Activated CD8-positive, alpha-beta memory T cell treated with anti-CD3 and anti-CD28 coated beads, Interleukin-2, amount 50 U/mL, for 48 hours (primary cell): ENCODE results near the gene DNAJB5.
A peak's percentile ranks its signal among the peaks of the same experiment; 100 is the strongest.
"Not testable (repeated sequence)": the region's sequence is repeated elsewhere in the genome, so short reads cannot be mapped to it uniquely, and the experiment has no call there.

ENCODE experiments used
- DNase-seq: peaks from one replicate; pipeline ENCODE4 v3.0.0-alpha.2; 2020

DNAJB5 gene

GRCh38 chr9:34989003-34989945, at the start of gene DNAJB5:
Gene DNAJB5 (plus strand): TSS chr9:34989745. CDS start chr9:34990631, 886 bp downstream.
- DNase-seq, result peak; percentile 98

DNA sequence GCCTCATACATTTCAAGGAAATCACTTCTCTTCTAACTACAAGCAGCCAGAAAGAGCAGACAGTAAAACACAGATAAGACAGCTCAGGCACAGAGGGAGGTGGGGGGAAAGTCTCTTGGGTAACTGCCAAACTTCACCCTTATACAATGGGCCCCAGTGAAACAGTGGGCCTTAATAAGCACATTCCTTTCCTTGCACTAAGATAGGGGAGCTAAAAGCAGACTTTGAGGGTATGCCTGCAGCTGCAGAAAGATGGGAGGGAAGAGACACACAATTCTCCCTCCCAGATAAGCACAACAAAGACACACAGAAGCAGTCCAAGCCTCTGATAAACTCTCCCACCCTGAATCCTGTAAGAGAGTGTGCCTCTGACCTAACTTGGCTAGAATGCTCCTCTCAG, 49.6 kb upstream of the DNAJB5 start:
- not testable (repeated sequence) for DNase-seq

GRCh38 chr9:34948451-34948850, 41.1 kb upstream of the DNAJB5 start:
- no peak for DNase-seq

DNA sequence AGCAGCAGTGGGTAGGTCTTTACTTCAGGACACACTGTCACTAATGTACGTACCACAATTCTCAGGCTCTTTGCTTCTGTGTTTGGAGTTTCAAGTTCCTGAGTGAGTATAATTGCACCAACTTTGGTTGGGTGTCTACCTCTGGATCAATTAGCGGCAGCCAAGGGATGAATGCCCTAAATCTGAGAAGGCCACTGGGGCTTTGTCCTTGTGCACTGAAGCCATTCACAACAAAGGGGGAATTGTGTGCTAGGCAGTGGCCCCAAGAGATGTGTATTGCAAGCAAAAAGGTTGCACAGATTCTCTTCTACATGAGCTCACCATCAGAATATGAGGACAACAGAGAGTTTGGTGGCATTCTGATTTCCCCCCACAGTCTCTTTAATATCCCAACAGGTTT, 35.3 kb upstream of the DNAJB5 start:
- DNase-seq, result no peak

GRCh38 chr9:34956066-34956465, 33.5 kb upstream of the DNAJB5 start:
- not testable (repeated sequence) for DNase-seq

GRCh38 chr9:34956648-34957047, 32.9 kb upstream of the DNAJB5 start:
- DNase-seq, result no peak

GRCh38 chr9:34957492-34958410, 31.8 kb upstream of the DNAJB5 start, which contains the start of gene PHF24:
Gene PHF24 (plus strand): TSS chr9:34958285. CDS start chr9:34971299, 13,014 bp downstream.
- DNase-seq, result no peak

DNA sequence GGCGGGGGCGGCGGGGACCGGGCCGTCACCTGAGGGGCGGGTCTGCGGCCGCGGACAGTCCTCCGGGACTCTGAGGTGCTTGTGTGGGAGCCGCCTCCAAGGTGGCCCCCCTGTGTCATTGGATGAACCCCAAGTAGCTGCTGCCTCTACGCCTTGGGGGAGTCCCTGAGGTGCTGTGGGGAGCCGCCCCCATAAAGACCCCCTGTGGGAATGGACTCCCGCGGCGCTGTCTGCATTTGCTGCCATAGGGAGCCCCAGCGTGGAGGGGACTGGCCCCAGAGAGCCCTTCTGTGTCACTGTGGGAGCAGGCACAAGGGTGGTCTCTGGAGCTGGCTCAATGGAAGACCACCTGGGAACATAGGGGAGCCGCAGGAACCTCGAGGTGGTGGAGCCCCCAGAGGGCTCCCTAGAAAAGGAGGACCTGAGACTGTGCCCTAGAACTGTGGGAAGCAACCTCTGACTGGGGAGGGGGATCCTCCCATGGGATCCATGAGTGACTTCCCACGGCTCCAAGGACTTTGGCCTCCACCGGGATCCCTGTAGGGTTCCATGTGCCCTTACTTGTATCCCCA, 31.0 kb upstream of the DNAJB5 start:
- DNase-seq, result no peak

DNA sequence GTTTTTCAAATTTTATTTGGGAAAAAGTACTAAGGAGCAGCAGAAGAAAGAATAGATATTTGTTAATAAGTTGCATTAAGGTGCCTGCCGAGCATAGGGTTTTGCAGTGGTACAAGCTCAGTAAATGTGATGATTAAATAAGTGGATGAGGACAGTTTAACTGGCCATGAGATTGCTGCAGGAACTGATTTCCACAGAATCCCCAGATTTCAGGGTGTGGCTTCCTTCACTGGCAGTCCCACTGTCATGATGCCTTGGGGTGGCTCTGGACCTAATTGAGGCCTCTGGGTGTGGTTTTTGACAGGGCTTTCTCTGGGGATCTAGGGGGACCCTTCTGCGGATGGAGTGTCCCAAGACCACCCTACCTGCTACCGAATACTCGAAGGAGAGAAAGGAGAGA, 30.1 kb upstream of the DNAJB5 start:
- no peak for DNase-seq

- no peak for DNase-seq
These were observed 27.7 kb upstream of the DNAJB5 start for GRCh38 chr9:34961574-34962490.

DNA sequence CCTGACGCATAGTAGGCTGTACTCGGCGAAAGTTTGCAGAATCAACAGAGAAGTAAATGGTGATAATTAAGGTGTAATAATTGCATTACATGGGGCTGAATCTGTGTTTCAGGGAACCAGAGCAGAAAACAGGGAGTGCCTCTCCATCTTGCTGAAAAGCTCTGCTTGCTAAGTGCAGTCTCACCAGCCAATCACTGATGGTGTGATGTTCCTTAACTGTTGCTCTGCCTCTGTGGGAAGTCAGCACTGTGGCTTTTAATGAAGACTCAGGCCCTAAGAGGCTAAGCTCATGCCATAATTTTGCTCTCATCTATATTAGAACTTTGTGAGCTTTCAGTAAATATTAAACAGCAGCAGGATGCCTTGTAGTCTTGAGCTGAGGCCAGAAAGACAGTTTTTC, 27.0 kb upstream of the DNAJB5 start:
- DNase-seq, result no peak

GRCh38 chr9:34963552-34963951, 26.0 kb upstream of the DNAJB5 start:
- no peak for DNase-seq

DNA sequence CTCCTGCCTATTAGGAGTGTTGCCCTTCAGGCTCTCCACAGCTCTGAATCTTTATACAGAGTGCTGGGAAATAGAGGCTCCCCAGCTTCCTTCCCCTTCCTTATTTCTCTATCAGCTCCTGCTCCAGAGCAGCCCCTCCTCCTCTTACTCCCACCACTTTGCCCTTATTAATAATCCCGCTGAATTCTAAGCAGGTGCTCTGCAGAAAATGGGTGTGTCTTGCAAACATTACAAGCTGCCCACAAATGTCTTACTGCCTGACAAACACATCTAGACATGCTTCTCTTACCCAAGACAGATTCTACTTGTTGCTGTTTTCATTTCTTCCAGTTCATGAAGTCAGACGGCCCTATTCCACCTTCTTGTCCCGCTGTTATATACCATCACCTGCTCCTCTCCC, 25.1 kb upstream of the DNAJB5 start:
- no peak for DNase-seq

DNA sequence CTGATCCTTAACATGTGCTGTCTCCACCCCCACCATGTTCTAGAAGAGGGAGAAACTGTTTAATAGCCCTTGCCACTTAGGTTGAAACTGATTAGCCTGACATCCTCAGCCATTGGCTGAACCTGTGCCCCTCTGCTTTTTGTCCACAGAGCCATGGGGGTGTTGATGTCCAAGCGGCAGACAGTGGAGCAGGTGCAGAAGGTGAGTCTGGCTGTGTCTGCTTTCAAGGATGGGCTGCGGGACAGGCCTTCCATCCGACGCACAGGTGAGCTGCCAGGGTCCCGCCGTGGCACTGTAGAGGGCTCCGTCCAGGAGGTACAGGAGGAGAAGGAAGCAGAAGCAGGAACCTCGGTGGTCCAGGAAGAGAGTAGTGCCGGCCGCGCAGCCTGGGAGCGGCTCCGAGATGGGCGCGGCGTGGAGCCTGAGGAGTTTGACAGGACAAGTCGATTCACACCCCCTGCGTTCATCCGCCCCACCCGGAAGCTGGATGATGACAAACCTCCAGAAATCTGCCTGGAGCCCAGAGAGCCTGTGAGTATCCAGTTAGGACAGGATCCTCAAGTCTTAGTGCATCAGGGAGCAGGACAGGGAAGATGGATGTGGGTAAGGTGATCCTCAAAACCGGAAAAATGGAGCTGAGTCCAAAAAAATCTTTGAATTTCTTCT, 18.3 kb upstream of the DNAJB5 start:
- no peak for DNase-seq

DNA sequence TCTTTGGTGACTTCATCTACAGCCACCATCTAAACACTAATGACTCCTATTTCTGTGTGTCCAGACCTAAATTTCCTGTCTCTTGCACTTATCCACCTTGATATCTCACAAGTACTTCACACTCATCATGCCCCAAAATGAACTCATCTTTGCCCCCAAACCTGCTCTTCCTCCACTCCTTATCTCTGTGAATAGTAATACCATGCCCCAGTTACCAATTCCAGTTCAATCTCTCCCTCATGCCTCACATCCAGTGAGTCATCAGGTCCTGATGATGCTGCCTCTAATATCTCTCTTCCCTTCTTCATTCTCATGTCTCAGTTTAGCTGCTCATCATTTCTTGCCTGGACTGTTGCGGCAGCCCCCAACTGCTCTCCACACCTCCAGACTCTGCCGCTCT, 14.9 kb upstream of the DNAJB5 start:
- no peak for DNase-seq

- no peak for DNase-seq
These were observed 13.1 kb upstream of the DNAJB5 start for GRCh38 chr9:34976441-34976840.

- DNase-seq, result no peak
These were observed 12.6 kb upstream of the DNAJB5 start for GRCh38 chr9:34976992-34977391.

DNA sequence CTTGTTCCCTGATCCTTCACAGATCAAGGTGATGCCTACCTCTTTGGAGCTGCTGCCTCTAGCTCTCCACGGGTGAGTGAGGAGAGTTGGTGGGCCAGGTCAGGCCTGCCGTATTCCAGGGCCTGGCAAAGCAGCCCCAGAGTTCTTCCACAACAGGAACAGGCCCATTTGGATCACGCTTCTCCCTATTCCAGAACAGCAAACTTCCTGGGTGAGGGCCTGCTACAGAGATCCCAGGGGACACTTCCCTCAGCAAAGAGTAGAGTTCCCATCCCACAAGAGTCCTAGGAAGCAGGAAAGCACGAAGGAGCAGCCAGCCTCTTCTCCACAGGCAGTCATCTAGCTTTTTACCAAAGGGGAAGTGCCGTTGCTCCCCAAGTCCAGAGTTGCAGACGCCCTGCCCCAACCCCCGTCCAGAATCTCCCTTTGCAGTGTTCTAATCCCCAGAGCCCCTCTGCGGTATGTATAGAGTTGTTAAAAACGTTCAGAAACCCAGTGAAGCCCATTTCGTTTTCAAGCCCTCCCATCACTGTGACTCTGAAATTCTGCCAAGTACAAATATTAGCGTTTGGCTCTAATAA, 9.3 kb upstream of the DNAJB5 start:
- no peak for DNase-seq

DNA sequence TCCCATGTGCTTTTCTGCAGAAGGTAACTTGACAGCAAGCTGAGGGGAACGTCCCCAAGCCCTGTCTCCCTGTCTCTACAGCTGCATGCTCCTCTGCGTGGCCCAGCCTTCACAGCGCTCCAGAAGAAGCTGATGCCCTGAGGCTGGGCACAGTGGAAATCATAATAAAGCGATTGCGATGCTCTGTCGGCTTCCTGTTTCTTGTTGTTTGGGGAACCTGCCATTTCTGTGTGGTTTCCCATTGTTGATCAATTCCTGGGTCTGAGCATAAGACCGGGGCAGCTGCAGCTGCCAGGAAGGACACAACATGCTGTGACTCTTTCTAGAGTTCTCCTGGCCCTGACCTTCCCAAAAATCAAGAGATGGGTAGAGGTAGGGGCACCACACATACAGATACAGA, 7.2 kb upstream of the DNAJB5 start:
- DNase-seq, result no peak

GRCh38 chr9:34983209-34983608, 6.3 kb upstream of the DNAJB5 start:
- DNase-seq, result no peak

DNA sequence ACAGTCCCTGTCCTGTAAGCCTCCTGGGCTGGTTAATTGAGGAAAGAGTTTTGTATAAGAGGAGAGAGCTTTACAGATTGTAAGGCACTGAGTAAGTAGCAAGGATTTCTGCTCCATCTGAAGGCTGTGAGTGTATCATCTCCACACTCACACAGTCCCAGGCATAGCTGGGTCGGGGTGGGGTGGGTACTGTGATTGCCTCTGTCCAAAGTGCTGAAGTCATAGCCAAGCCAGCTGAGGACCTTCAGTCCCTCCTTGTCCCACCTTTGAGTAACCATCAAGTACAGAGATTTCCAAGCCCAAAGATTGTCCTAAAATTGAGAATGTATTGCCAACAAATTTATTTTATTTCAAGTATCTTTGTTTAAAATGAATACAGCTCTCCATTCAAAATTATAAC, 5.5 kb upstream of the DNAJB5 start:
- DNase-seq, result no peak
